Colonic mucosa (tissue), 4 donors: ENCODE measurements around the gene IFIT2. TPM values are rescaled to one million over a fixed set of nuclear protein-coding genes. Genes with fewer than 3 reads are reported as not detected.

Experiments used
- DNase-seq: peaks from one replicate; pipeline ENCODE4 v3.0.0-alpha.2; 2020
- H3K27ac ChIP-seq: fragments of 200-600 bp; one replicate; pipeline ENCODE4 v1.8.0; 2021
- H3K27me3 ChIP-seq: fragments of 200-600 bp; one replicate; pipeline ENCODE4 v1.8.0; 2021
- H3K36me3 ChIP-seq: fragments of 200-600 bp; one replicate; pipeline ENCODE4 v1.8.0; 2021
- H3K4me1 ChIP-seq: fragments of 200-600 bp; one replicate; pipeline ENCODE4 v1.8.0; 2021; ENCODE audit warnings: mild to moderate bottlenecking
- H3K4me3 ChIP-seq: fragments of 200-600 bp; one replicate; pipeline ENCODE4 v1.8.0; 2021
- H3K9ac ChIP-seq, 2 donors: one replicate each; pipeline ENCODE4 v1.7.0; 2013; ENCODE audit warnings: control low read depth in 2 of 2, low read depth in 2 of 2, low read length in 2 of 2
- H3K9me3 ChIP-seq: fragments of 200-600 bp; one replicate; pipeline ENCODE4 v1.8.0; 2021
- CTCF ChIP-seq: fragments of 200-600 bp; IDR thresholded peaks from one replicate; pipeline ENCODE4 v1.8.0; 2022; ENCODE audit warnings: antibody characterized with exemption, mild to moderate bottlenecking
- intact Hi-C: fragments of 100-400 bp; cut with DNase I; formaldehyde crosslinking; loops from one replicate; pipeline ENCODE4 v1.14.1; 2022
- total RNA-seq, 2 donors: library from RNA; stranded (reverse); fragmentation: NEBNext Ultra II Directional in 1 of 2; extraction: Animal tissue kit (Norgen Biotek cat#: 25700) in 1 of 2; gene quantifications; one replicate each; pipeline ENCODE4 v1.2.1, GENCODE V29; 2021
- donor health status: healthy.
- donor health status: DM: no; HTN: no; CAD: no.
- donor health status: DM: no; HTN: no; CAD: no.

Gene IFIT2
- total RNA-seq, 2 donors from 2014 or later: 4.8 to 7.5 TPM

GRCh38 chr10:89351780-89352597, 50.1 kb downstream of the IFIT2 start:
- Histone ChIP-seq H3K27me3 (no peaks in the 10 kb centered on the region), H3K4me1 (peaks cover 10% of the 10 kb centered on the region), H3K4me3 (no peak overlapping the region), H3K9me3 (no peaks in the 10 kb centered on the region), H3K27ac (peak overlapping the region; percentile 72), H3K9ac (peak overlapping the region; percentile 1 to 14), H3K36me3 (no peaks in the 10 kb centered on the region)
- DNase-seq: peak; percentile 56
- intact Hi-C loops: no loop called here
- no peak for TF ChIP-seq CTCF

DNA sequence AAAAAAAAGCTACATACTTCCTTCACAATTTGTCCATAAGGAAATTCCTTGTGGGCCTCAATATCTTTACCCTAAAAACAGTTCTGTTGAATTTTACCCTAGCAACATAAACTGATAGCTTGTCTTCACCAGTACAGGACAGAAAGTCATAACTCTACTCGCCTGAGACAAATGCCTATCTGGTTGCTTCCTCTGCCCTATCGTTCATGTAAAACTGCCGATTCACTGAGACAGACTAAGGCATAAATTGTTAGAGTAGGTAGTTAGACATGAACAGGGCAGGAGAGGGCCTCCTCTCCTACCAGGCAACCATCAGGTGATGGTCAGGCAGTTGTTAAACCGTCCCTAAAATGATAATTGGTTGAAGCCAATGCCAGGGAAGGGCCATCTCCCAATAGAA, 51.0 kb downstream of the IFIT2 start:
- no peaks in the 10 kb centered on the region for H3K9me3 ChIP-seq
- DNase-seq: no peak
- H3K4me1 ChIP-seq: peaks cover 9% of the 10 kb centered on the region
- no peaks in the 10 kb centered on the region for H3K27me3 ChIP-seq
- H3K27ac ChIP-seq: no peak overlapping the region
- no peak for TF ChIP-seq CTCF
- no peak overlapping the region for H3K9ac ChIP-seq
- H3K36me3 ChIP-seq: no peaks in the 10 kb centered on the region
- no peak overlapping the region for H3K4me3 ChIP-seq
- intact Hi-C loops: no loop called here

DNA sequence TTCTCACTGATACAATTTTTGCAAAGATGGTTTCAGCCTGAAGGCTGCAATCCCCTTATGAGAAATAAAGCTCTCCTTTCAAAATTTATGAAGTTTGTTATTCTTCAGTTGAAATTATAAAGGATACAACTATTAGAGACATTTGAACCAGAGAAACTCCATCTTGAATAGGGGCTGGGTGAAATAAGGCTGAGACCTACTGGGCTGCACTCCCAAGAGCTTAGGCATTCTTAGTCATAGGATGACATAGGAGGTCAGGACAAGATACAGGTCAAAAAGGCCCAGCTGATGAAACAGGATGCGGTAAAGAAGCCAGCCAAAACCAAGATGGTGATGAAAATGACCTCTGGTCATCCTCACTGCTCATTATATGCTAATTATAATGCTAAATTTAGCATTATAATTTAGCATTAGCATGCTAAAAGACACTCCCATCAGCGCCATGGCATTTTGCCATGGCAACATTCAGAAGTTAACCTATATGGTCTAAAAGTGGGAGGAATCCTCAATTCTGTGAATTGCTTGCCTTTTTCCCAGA, 53.6 kb downstream of the IFIT2 start:
- no peaks in the 10 kb centered on the region for H3K27me3 ChIP-seq
- no peak overlapping the region for H3K27ac ChIP-seq
- no peak overlapping the region for H3K4me3 ChIP-seq
- no peaks in the 10 kb centered on the region for H3K36me3 ChIP-seq
- peaks cover 3% of the 10 kb centered on the region for H3K4me1 ChIP-seq
- intact Hi-C loops: no loop called here
- H3K9me3 ChIP-seq: no peaks in the 10 kb centered on the region
- no peak overlapping the region for H3K9ac ChIP-seq
- TF ChIP-seq CTCF: no peak
- no peak for DNase-seq

DNA sequence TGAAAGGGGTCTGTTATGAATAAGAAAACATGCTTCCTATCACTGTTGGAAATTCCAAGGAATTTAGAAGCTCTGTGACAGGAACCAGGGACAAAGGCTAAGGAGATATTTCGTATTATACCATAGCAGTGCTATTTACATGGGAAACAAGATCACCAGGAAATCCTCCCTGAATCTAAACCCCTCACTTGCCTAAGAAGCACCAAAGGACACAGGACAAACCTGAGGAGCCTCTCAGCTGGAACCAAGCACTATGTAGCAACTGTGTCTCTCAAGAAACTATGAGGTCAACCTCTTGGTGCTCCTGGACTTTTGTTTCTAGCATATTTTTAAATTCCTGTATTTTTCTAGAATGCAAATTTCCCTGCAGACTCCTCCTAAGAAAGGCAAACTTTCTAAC, 55.2 kb downstream of the IFIT2 start:
- no peak for DNase-seq
- TF ChIP-seq CTCF: no peak
- intact Hi-C loops: no loop called here

GRCh38 chr10:89357975-89358374, 56.1 kb downstream of the IFIT2 start:
- Histone ChIP-seq H3K9me3 (no peaks in the 10 kb centered on the region), H3K4me1 (no peaks in the 10 kb centered on the region), H3K27me3 (no peaks in the 10 kb centered on the region), H3K9ac (no peak overlapping the region), H3K27ac (no peak overlapping the region), H3K36me3 (no peaks in the 10 kb centered on the region), H3K4me3 (no peak overlapping the region)
- intact Hi-C loops: no loop called here
- no peak for TF ChIP-seq CTCF
- no peak for DNase-seq

More for the DNA sequence above, 55.2 kb downstream of the IFIT2 start:
- Histone ChIP-seq H3K9ac (no peak overlapping the region), H3K27me3 (no peaks in the 10 kb centered on the region), H3K27ac (no peak overlapping the region), H3K4me1 (no peaks in the 10 kb centered on the region), H3K4me3 (no peak overlapping the region), H3K9me3 (no peaks in the 10 kb centered on the region), H3K36me3 (no peaks in the 10 kb centered on the region)

Other genes starting within 250 kb of the IFIT2 start
- gene CH25H, start 94.7 kb upstream of the IFIT2 start, total RNA-seq: 1 to 10 TPM in 1 of 2 donors, under 1 TPM in 1; 0.40 to 1.7 TPM
- gene LIPA, start 50.3 kb upstream of the IFIT2 start, total RNA-seq: 10 to 100 TPM; 30.4 to 37.8 TPM
- 1 to 10 TPM; 4.3 to 5.1 TPM for gene IFIT3, start 26.0 kb downstream of the IFIT2 start, total RNA-seq
- gene IFIT1B, start 76.0 kb downstream of the IFIT2 start, total RNA-seq: not detected
- 1 to 10 TPM; 1.9 to 5.4 TPM for gene IFIT1, start 90.6 kb downstream of the IFIT2 start, total RNA-seq
- gene IFIT5, start 112.5 kb downstream of the IFIT2 start, total RNA-seq: 1 to 10 TPM; 6.1 to 7.5 TPM
- gene SLC16A12, start 233.5 kb downstream of the IFIT2 start, total RNA-seq: under 1 TPM; 0.20 to 0.24 TPM